H1 (cell line): ENCODE data around the gene TPP2. TPM values are rescaled to one million over a fixed set of nuclear protein-coding genes. Genes with fewer than 3 reads are reported as not detected.

ENCODE experiments used
- CTCF ChIA-PET: fragments of 300-600 bp; sonication (Branson Sonifier 250); formaldehyde crosslinking; loops from one replicate; lab custom pipeline; 2021; ENCODE audit not compliant: partially characterized antibody; lab: Charles Lee
- POLR2A ChIA-PET: fragments of 300-600 bp; sonication (Branson Sonifier 250); formaldehyde crosslinking; loops from one replicate; lab custom pipeline; 2021; ENCODE audit warnings: inconsistent platforms; ENCODE audit not compliant: partially characterized antibody; lab: Charles Lee
- DNase-seq, 2 experiments: peaks; one replicate each; pipeline versions ENCODE4 v3.0.0 to v3.0.0-alpha.2; 2010 to 2022; ENCODE audit warnings: low spot score in 2 of 2, low read depth in 1 of 2, mixed read lengths in 1 of 2
- FAIRE-seq: peaks from 2 replicates; lab custom pipeline; 2011; peaks lifted over from hg19 to GRCh38; lab: Jason Lieb, UNC
- H2AFZ ChIP-seq: 2 replicates; pipeline ENCODE4 v1.8.1; 2012; ENCODE audit warnings: low read length, inconsistent platforms
- H2AK5ac ChIP-seq: 2 replicates; pipeline ENCODE4 v1.6.1; 2013; ENCODE audit warnings: low read depth, low read length
- H2BK120ac ChIP-seq: replicated peaks from 2 replicates; pipeline ENCODE3; 2013; ENCODE audit warnings: low read depth, low read length, inconsistent platforms
- H2BK12ac ChIP-seq: 2 replicates; pipeline ENCODE4 v1.6.1; 2013; ENCODE audit warnings: low read depth, low read length
- H2BK15ac ChIP-seq: 2 replicates; pipeline ENCODE4 v1.6.1; 2013; ENCODE audit warnings: low read length
- H2BK20ac ChIP-seq: 2 replicates; pipeline ENCODE4 v1.6.1; 2013; ENCODE audit warnings: low read length
- H2BK5ac ChIP-seq: 2 replicates; pipeline ENCODE4 v1.6.1; 2013; ENCODE audit warnings: low read depth, low read length
- H3K14ac ChIP-seq: 2 replicates; pipeline ENCODE4 v1.6.1; 2013; ENCODE audit warnings: inconsistent platforms; ENCODE audit not compliant: insufficient read length
- H3K18ac ChIP-seq: 2 replicates; pipeline ENCODE4 v1.6.1; 2013; ENCODE audit warnings: low read length; ENCODE audit errors: extremely low read depth
- H3K23ac ChIP-seq: 2 replicates; pipeline ENCODE4 v1.6.1; 2013; ENCODE audit warnings: inconsistent platforms; ENCODE audit not compliant: insufficient read length
- H3K23me2 ChIP-seq: 2 replicates; pipeline ENCODE4 v1.6.1; 2013; ENCODE audit warnings: low read depth, low read length
- H3K27ac ChIP-seq: 2 replicates; pipeline ENCODE4 v1.6.1; 2011; ENCODE audit warnings: low read depth, low read length, inconsistent platforms
- H3K27me3 ChIP-seq, 4 experiments: replicated peaks in 1 of 4; 1 replicate in 1 of 4; 2 replicates in 3 of 4; pipeline versions ENCODE4 v1.6.1 to v1.8.1; 2011 to 2013; ENCODE audit warnings: low read length in 3 of 4, mild to moderate bottlenecking in 3 of 4, inconsistent platforms in 2 of 4, mixed read lengths in 2 of 4, moderate library complexity in 1 of 4; ENCODE audit not compliant: control insufficient read depth in 3 of 4, insufficient read depth in 3 of 4; ENCODE audit errors: extremely low read depth in 1 of 4
- H3K36me3 ChIP-seq, 4 experiments: 2 replicates each; pipeline versions ENCODE4 v1.6.1 to v1.8.1; 2011 to 2013; ENCODE audit warnings: mild to moderate bottlenecking in 4 of 4, low read length in 3 of 4, moderate library complexity in 2 of 4, control low read depth in 1 of 4, inconsistent platforms in 1 of 4; ENCODE audit not compliant: insufficient read depth in 4 of 4, control insufficient read depth in 2 of 4
- H3K4ac ChIP-seq: replicated peaks from 2 replicates; pipeline ENCODE3; 2013; ENCODE audit warnings: low read length, low read depth, mixed read lengths, inconsistent platforms; ENCODE audit not compliant: insufficient read length
- H3K4me1 ChIP-seq, 4 experiments: replicated peaks in 1 of 4; 1 replicate in 1 of 4; 2 replicates in 3 of 4; pipeline versions ENCODE4 v1.6.1 to v1.8.1; 2011 to 2013; ENCODE audit warnings: low read length in 3 of 4, inconsistent platforms in 2 of 4, mixed read lengths in 1 of 4; ENCODE audit not compliant: insufficient read depth in 4 of 4, control insufficient read depth in 3 of 4
- H3K4me2 ChIP-seq, 2 experiments: 2 replicates each; pipeline versions ENCODE4 v1.6.1 to v1.8.1; 2011 to 2013; ENCODE audit warnings: low read depth in 2 of 2, low read length in 2 of 2, control low read depth in 1 of 2, inconsistent platforms in 1 of 2, mild to moderate bottlenecking in 1 of 2; ENCODE audit not compliant: insufficient read depth in 1 of 2
- H3K4me3 ChIP-seq, 4 experiments: fragments of 200-600, 300-600 bp in 1 of 4; sonication (generic), shearing (Covaris generic), sonication (Bioruptor Twin) in 1 of 4; 2 replicates each; pipeline versions ENCODE4 v1.5.1 to v1.8.1; 2011 to 2016; ENCODE audit warnings: low read length in 4 of 4, low read depth in 3 of 4, control low read depth in 2 of 4, inconsistent platforms in 2 of 4, mild to moderate bottlenecking in 2 of 4, mixed read lengths in 1 of 4, moderate library complexity in 1 of 4; ENCODE audit not compliant: insufficient read depth in 2 of 4; ENCODE audit errors: extremely low read depth in 1 of 4
- H3K56ac ChIP-seq: replicated peaks from 2 replicates; pipeline ENCODE3; 2013; ENCODE audit warnings: low read depth, mild to moderate bottlenecking, mixed read lengths, low read length, inconsistent platforms; ENCODE audit not compliant: insufficient read length
- H3K79me1 ChIP-seq: 2 replicates; pipeline ENCODE4 v1.6.1; 2013; ENCODE audit warnings: low read depth, low read length, control low read depth
- H3K79me2 ChIP-seq, 2 experiments: 2 replicates each; pipeline versions ENCODE4 v1.6.1 to v1.8.1; 2012 to 2013; ENCODE audit warnings: low read length in 2 of 2, mild to moderate bottlenecking in 2 of 2, inconsistent platforms in 1 of 2; ENCODE audit not compliant: insufficient read depth in 2 of 2, control insufficient read depth in 1 of 2
- H3K9ac ChIP-seq, 4 experiments: replicated peaks in 1 of 4; 1 replicate in 1 of 4; 2 replicates in 3 of 4; pipeline versions ENCODE4 v1.6.1 to v1.8.1; 2011 to 2013; ENCODE audit warnings: low read depth in 3 of 4, low read length in 3 of 4, control low read depth in 2 of 4, mild to moderate bottlenecking in 2 of 4, moderate library complexity in 2 of 4, inconsistent platforms in 1 of 4; ENCODE audit errors: extremely low read depth in 1 of 4
- H3K9me3 ChIP-seq, 2 experiments: 2 replicates each; pipeline versions ENCODE4 v1.6.1 to v1.8.1; 2012 to 2013; ENCODE audit warnings: mild to moderate bottlenecking in 2 of 2, moderate library complexity in 2 of 2, control low read depth in 1 of 2, inconsistent platforms in 1 of 2, low read depth in 1 of 2, low read length in 1 of 2, mixed read lengths in 1 of 2; ENCODE audit not compliant: insufficient read depth in 2 of 2
- H4K20me1 ChIP-seq, 2 experiments: replicated peaks in 1 of 2; 2 replicates each; pipeline versions ENCODE3 to v1.8.1; 2011 to 2013; ENCODE audit warnings: inconsistent platforms in 2 of 2, low read length in 2 of 2, mild to moderate bottlenecking in 1 of 2; ENCODE audit not compliant: insufficient read depth in 2 of 2, control insufficient read depth in 1 of 2
- H4K5ac ChIP-seq: 2 replicates; pipeline ENCODE4 v1.6.1; 2013; ENCODE audit warnings: low read length, low read depth, mixed read lengths, inconsistent platforms; ENCODE audit not compliant: insufficient read length
- H4K8ac ChIP-seq: 2 replicates; pipeline ENCODE4 v1.8.0; 2013; ENCODE audit warnings: mild to moderate bottlenecking, moderate library complexity, low read length, inconsistent platforms; ENCODE audit not compliant: insufficient read depth; ENCODE audit errors: extremely low read depth
- H4K91ac ChIP-seq: replicated peaks from 2 replicates; pipeline ENCODE3; 2013; ENCODE audit warnings: low read length, mixed read lengths, inconsistent platforms; ENCODE audit not compliant: insufficient read length
- EP300 ChIP-seq, 2 experiments: IDR thresholded peaks; 1 replicate in 1 of 2; 2 replicates in 1 of 2; pipeline ENCODE4 v1.6.1; 2011 to 2012; ENCODE audit warnings: low read depth in 2 of 2, low read length in 2 of 2, mild to moderate bottlenecking in 2 of 2, borderline replicate concordance in 1 of 2, inconsistent platforms in 1 of 2, moderate library complexity in 1 of 2
- JUND ChIP-seq: IDR thresholded peaks from 2 replicates; pipeline ENCODE4 v1.6.1; 2011; ENCODE audit warnings: mild to moderate bottlenecking, improper control_type of control experiment, low read length
- NRF1 ChIP-seq: IDR thresholded peaks from 2 replicates; pipeline ENCODE4 v1.6.1; 2011; ENCODE audit warnings: mild to moderate bottlenecking, low read depth, low read length, improper control_type of control experiment
- PHF8 ChIP-seq: fragments of 200-600 bp; sonication (generic); conservative IDR thresholded peaks from 2 replicates; pipeline ENCODE4 v1.7.1; 2012; ENCODE audit warnings: low read depth, mild to moderate bottlenecking, inconsistent platforms, low read length, moderate library complexity
- SIX5 ChIP-seq: IDR thresholded peaks from 2 replicates; pipeline ENCODE4 v1.6.1; 2011; ENCODE audit warnings: mild to moderate bottlenecking, low read depth, low read length
- TAF1 ChIP-seq: IDR thresholded peaks from 2 replicates; pipeline ENCODE4 v1.6.1; 2011; ENCODE audit warnings: mild to moderate bottlenecking, low read depth, low read length
- TAF7 ChIP-seq: optimal IDR thresholded peaks from 2 replicates; pipeline ENCODE3; 2011; ENCODE audit warnings: low read depth, mild to moderate bottlenecking, inconsistent platforms, low read length, moderate library complexity, borderline replicate concordance
- YY1 ChIP-seq: IDR thresholded peaks from 2 replicates; pipeline ENCODE4 v1.6.1; 2011; ENCODE audit warnings: low read depth, mild to moderate bottlenecking, low read length
- ZNF274 ChIP-seq: IDR thresholded peaks from 2 replicates; pipeline ENCODE4 v1.7.0; 2012; ENCODE audit warnings: low read length, borderline replicate concordance; ENCODE audit errors: extremely low read depth
- WGBS, 2 experiments: shearing (Covaris generic) in 1 of 2; methylation state at CpG; one replicate each; pipeline versions ENCODE4 v1.1.6 to v1.1.7; 2013 to 2015; ENCODE audit warnings: low lambda C conversion rate in 2 of 2, mixed read lengths in 2 of 2, inconsistent platforms in 1 of 2, low coverage in 1 of 2, missing lambda C conversion rate in 1 of 2; ENCODE audit not compliant: insufficient replicate concordance in 2 of 2, insufficient coverage in 1 of 2, insufficient read length in 1 of 2; ENCODE audit errors: extremely low coverage in 1 of 2, missing lambda C conversion rate in 1 of 2; 5-methylcytosine and 5-hydroxymethylcytosine counted together
- polyA plus RNA-seq, 7 experiments: library from polyadenylated mRNA; depleted of rRNA in 3 of 7; stranded (reverse) in 5 of 7; unstranded in 2 of 7; fragments of >200 nt in 5 of 7; fragments of 200-250 nt in 2 of 7; gene quantifications; 1 replicate in 5 of 7; 2 replicates in 1 of 7; 4 replicates in 1 of 7; pipeline versions ENCODE4 v1.2.1 to v1.2.3, GENCODE V29; 2011 to 2013; ENCODE audit warnings: missing spikeins in 2 of 7, mixed read lengths in 2 of 7
- total RNA-seq: library from RNA; stranded (reverse); fragmentation: NEBNext Ultra II Directional; extraction: Animal tissue kit (Norgen Biotek cat#: 25700); gene quantifications from 2 replicates; pipeline ENCODE4 v1.2.1, GENCODE V29; 2021

TPP2 gene
- total and polyA plus RNA-seq, 2 of the 8 experiments (the other 6 are each of a cell fraction or from before 2014, with no cell fraction given): 15.9 to 85.7 TPM

DNA sequence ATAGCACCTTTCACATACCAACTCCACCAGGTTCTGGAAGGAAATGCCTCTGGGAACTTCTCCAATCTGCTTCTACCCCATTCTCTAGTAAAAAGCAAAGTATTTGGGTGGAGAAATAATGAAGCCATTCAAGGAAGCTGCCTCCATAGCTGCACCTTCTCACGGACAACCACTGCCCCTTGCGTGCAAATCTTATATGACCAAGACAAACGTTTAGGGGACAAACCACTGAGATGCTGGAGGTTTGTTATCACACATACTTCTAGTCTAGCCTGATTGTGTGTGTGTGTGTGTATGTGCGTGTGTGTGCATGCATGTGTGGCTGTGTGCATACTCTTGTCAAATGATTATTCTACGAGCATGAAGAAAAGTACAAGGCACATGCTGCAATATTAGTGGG, 104.5 kb downstream of the TPP2 start:
- no peak overlapping the region for H3K18ac ChIP-seq
- TF ChIP-seq YY1 (no peak), NRF1 (no peak), JUND (no peak), TAF1 (no peak), ZNF274 (no peak), TAF7 (no peak), PHF8 (no peak), SIX5 (no peak), EP300 (IDR thresholded peaks at IDR 0.05; ENCODE audit: borderline replicate concordance in 1 of 2, low read depth in 2 of 2, low read length in 2 of 2) (no peak)
- no peak overlapping the region for H2BK5ac ChIP-seq
- peak overlapping the region; percentile 80; the same call in 1 of the 2 replicates for H2BK12ac ChIP-seq
- H3K23ac ChIP-seq: no peak overlapping the region
- H4K8ac ChIP-seq: no peak overlapping the region
- H4K20me1 ChIP-seq: no peaks in the 10 kb centered on the region
- H3K4me3 ChIP-seq: no peak overlapping the region
- H2AFZ ChIP-seq: peak overlapping the region; percentile 77; the same call in 1 of the 2 replicates
- H3K79me2 ChIP-seq: no peaks in the 10 kb centered on the region
- no peaks in the 10 kb centered on the region for H3K36me3 ChIP-seq
- no peak overlapping the region for H4K5ac ChIP-seq
- H3K9me3 ChIP-seq: peaks cover 0 to 5% of the 10 kb centered on the region in 2 experiments; a peak in 1 of 4 replicates
- H2AK5ac ChIP-seq: no peak overlapping the region
- H2BK15ac ChIP-seq: peak overlapping the region; percentile 92; the same call in 1 of the 2 replicates
- no peak overlapping the region for H2BK120ac ChIP-seq
- H3K4me2 ChIP-seq: no peak overlapping the region
- no peak overlapping the region for H3K27ac ChIP-seq
- no peaks in the 10 kb centered on the region for H3K27me3 ChIP-seq
- no peak overlapping the region for H3K9ac ChIP-seq
- ChIA-PET CTCF (interaction anchor here (1.3 kb wide), 1 partner anchor 9 kb away, joined by 3 read pairs; no protein-coding TSS in a partner anchor), POLR2A (no interaction called here)
- H3K23me2 ChIP-seq: no peaks in the 10 kb centered on the region
- 95% methylated on average over 5 of the region's 5 CpGs; no CpG with 5 or more reads in 1 of the 2 experiments for WGBS, 2 experiments
- no peak overlapping the region for H4K91ac ChIP-seq
- H3K4ac ChIP-seq: no peak overlapping the region
- peaks cover 0 to 4% (median 0%) of the 10 kb centered on the region in 4 experiments; a peak in 1 of 7 replicates for H3K4me1 ChIP-seq
- H3K14ac ChIP-seq: no peak overlapping the region
- H2BK20ac ChIP-seq: no peak overlapping the region
- H3K79me1 ChIP-seq: no peaks in the 10 kb centered on the region
- no peak overlapping the region for H3K56ac ChIP-seq
- no peak for FAIRE-seq
- no peak for DNase-seq
